ENCODE measurements around the gene BTN1A1.
"Not testable (repeated sequence)": the region's sequence is repeated elsewhere in the genome, so short reads cannot be mapped to it uniquely, and the experiment has no call there.

Gene BTN1A1

GRCh38 chr6:26511033-26511432 lies 10.9 kb downstream of the BTN1A1 start:
- not testable (repeated sequence) for DNase-seq (ENCODE audit: low read depth, low spot score)

- no peak for DNase-seq (ENCODE audit: low read depth, low spot score)
These were observed 14.9 kb downstream of the BTN1A1 start for GRCh38 chr6:26514984-26515383.

- no peak for DNase-seq (ENCODE audit: low read depth, low spot score)
These were observed 16.7 kb downstream of the BTN1A1 start for GRCh38 chr6:26516481-26517427.

- DNase-seq (ENCODE audit: low read depth, low spot score): no peak
These were observed 19.3 kb downstream of the BTN1A1 start for GRCh38 chr6:26519359-26519758.

GRCh38 chr6:26520237-26520849 lies 20.2 kb downstream of the BTN1A1 start:
- no peak for DNase-seq (ENCODE audit: low read depth, low spot score)

- DNase-seq (ENCODE audit: low read depth, low spot score): peak; percentile 77
These were observed 20.9 kb downstream of the BTN1A1 start for GRCh38 chr6:26520850-26521599.

DNA sequence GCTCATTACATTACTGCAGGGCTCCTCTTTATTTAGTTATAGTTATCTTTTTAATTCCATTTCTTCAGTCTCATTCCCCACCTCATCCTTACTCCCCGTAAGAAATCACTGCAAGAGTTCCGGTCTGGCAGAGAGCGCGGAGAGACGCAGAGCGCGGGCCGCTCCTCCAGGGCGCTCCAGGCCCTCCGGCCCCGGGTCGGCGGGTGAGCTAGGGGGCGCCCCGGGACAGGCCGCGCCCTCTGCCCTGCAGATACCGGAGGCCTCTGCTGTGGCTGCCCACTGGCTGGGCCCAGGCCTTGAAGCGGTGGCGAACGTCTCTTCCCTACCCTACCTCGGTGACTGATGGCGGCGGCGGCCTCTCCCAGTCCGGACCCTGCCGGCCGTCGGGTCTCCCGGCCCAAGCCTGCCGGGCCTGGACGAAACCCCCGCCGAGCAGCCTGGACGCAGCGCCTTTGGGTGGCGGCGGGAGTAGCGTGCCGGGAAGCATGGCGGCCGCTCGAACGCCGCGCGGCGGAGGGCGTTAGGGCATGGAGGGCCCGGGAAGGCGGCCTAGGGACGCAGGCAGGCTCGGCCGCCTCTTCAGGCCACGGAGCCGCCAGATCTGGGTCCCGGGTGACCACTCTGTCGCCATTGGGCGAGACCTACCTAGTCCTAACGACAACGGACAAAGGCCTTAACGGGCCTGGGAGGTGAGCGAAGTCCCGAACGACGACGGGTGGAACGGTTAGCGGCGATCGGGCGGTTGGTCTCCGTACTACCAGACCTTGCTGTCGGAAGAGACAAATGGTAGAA lies 21.7 kb downstream of the BTN1A1 start:
- peak; percentile 34 for DNase-seq (ENCODE audit: low read depth, low spot score)

- not testable (repeated sequence) for DNase-seq (ENCODE audit: low read depth, low spot score)
These were observed 22.6 kb downstream of the BTN1A1 start for GRCh38 chr6:26522486-26523228.

DNA sequence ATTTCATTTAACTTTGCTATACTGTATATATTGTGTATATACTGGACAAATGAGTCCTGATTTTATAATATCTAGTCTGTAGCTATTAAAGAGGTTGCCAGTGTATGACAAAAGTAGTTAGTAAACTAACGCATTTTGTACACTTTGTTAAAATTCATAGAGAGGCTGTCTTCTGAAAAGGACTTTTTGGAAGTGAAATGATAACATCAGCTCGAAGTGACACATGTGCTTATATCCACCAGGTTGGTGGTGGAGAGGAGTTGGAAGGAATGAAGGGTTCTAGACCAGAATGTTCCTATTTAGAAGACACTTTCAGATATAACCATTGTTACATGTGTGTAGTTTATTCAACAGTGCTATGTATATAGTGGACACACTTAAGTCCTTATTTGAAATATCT lies 24.2 kb downstream of the BTN1A1 start:
- DNase-seq (ENCODE audit: low read depth, low spot score): not testable (repeated sequence)

GRCh38 chr6:26524722-26525370 lies 24.7 kb downstream of the BTN1A1 start:
- DNase-seq (ENCODE audit: low read depth, low spot score): no peak

DNA sequence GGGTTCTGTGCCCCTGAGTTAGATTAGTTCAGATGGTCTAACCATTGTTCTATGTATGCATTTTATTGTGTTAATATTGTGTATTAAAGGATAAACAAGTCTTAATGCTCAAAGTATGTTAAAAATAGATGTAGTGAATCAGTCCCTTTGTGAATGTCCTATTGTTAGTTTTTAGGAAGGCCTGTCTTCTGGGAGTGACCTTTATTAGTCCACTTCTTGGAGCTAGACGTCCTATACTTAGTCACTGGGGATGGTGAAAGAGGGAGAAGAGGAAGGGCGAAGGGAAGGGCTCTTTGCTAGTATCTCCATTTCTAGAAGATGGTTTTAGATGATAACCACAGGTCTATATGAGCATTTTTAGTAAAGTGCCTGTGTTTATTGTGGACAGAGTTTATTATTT lies 25.7 kb downstream of the BTN1A1 start:
- no peak for DNase-seq (ENCODE audit: low read depth, low spot score)

GRCh38 chr6:26526928-26527327 lies 26.8 kb downstream of the BTN1A1 start:
- DNase-seq (ENCODE audit: low read depth, low spot score): no peak

DNA sequence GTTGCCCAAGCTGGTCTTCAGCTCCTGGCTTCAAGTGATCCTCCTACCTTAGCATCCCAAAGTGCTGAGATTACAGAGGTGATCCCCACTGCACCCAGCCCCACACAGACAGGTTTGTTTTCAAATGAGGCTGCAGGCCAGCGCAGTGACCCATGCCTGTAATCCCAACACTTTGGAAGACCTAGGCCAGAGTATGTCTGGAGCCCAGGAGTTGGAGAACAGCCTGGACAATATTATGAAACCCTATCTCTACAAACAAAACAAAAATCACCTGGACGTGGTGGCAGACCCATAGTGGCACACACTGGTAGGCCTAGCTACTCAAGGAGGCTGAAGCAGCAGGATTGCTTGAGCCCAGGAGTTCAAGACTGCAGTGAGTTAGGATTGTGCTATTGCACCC lies 30.1 kb downstream of the BTN1A1 start:
- DNase-seq (ENCODE audit: low read depth, low spot score): no peak

- no peak for DNase-seq (ENCODE audit: low read depth, low spot score)
These were observed 31.8 kb downstream of the BTN1A1 start for GRCh38 chr6:26531897-26532296.

- DNase-seq (ENCODE audit: low read depth, low spot score): peak; percentile 84
These were observed 32.8 kb downstream of the BTN1A1 start for GRCh38 chr6:26532699-26533531.

GRCh38 chr6:26533532-26533931 lies 33.4 kb downstream of the BTN1A1 start:
- DNase-seq (ENCODE audit: low read depth, low spot score): no peak

GRCh38 chr6:26534681-26535465 lies 34.8 kb downstream of the BTN1A1 start:
- DNase-seq (ENCODE audit: low read depth, low spot score): no peak

DNA sequence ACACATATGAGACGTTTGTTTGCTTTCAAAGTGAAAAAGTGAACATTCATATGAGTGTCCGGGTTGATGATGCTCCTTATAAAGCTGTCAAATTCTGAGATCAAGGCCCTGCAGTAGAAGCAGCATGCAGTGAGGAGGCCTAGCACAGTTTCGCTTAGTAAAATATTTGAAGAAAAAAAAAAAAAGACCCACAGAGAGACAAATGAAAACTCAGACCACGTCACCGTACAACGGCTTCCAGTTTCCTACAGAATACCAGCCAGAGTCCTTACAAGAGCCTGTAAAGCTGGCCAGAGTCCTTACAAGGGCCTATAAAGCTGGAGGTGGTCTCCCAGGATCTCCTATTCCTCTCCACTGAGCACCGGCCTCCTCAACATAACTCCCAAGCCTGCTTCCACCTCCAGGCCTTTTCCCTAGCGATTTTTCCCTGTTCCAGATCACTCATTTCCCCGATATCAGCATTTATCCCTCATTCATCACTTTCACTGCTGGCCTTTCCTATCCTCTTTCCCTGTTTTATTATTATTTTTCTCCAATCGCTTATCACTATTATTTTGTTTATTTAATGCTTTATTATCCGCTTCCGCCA lies 36.6 kb downstream of the BTN1A1 start:
- no peak for DNase-seq (ENCODE audit: low read depth, low spot score)

All from activated CD4-positive, CD25-positive, alpha-beta regulatory T cell treated with anti-CD3 and anti-CD28 coated beads, Interleukin-2, amount 50 U/mL, for 16 hours (primary cell).